ENCODE results near the gene CAV1. TPM values are rescaled to one million over a fixed set of nuclear protein-coding genes. Genes with fewer than 3 reads are reported as not detected.

Gene CAV1
- polyA plus RNA-seq, 1 donor from 2014 or later: not detected

GRCh38 chr7:116510795-116511194 is 14.0 kb upstream of the CAV1 start:
- Histone ChIP-seq H3K27ac (ENCODE audit: low read length) (no peak overlapping the region), H3K4me3 (ENCODE audit: low read length) (no peak overlapping the region), H2AFZ (ENCODE audit: low read depth, low read length) (no peak overlapping the region), H4K20me1 (ENCODE audit: insufficient read depth) (no peaks in the 10 kb centered on the region), H3F3A (ENCODE audit: insufficient read depth, low read length, poor library complexity, severe bottlenecking) (no peaks in the 10 kb centered on the region), H3K9me3 (ENCODE audit: low read length) (no peaks in the 10 kb centered on the region), H3K4me2 (ENCODE audit: low read length) (no peak overlapping the region), H3K27me3 (ENCODE audit: insufficient read depth, low read depth, low read length) (no peaks in the 10 kb centered on the region), H3K79me2 (replicated peaks; ENCODE audit: insufficient read depth, low read length) (no peaks in the 10 kb centered on the region), H3K9ac (ENCODE audit: low read length) (no peak overlapping the region), H3K36me3 (ENCODE audit: insufficient read depth, low read length) (no peaks in the 10 kb centered on the region), H3K9me2 (ENCODE audit: insufficient read depth, low read length) (no peaks in the 10 kb centered on the region)
- no peak for TF ChIP-seq CTCF (IDR thresholded peaks at IDR 0.05; ENCODE audit: poor library complexity, severe bottlenecking)
- TF ChIP-seq REST (IDR thresholded peaks at IDR 0.05; ENCODE audit: borderline replicate concordance): no peak
- no peak for TF ChIP-seq EP300 (conservative IDR thresholded peaks at IDR 0.05; ENCODE audit: poor library complexity, severe bottlenecking)

- no peaks in the 10 kb centered on the region for H3K9me3 ChIP-seq (ENCODE audit: low read length)
- no peak overlapping the region for H3K4me3 ChIP-seq (ENCODE audit: low read length)
- TF ChIP-seq POLR2AphosphoS5 (IDR thresholded peaks at IDR 0.05) (no peak), RAD21 (conservative IDR thresholded peaks at IDR 0.05) (no peak), TAF1 (IDR thresholded peaks at IDR 0.05; ENCODE audit: low read depth) (no peak)
- no peak overlapping the region for H3K4me2 ChIP-seq (ENCODE audit: low read length)
- no peak overlapping the region for H2AFZ ChIP-seq (ENCODE audit: low read depth, low read length)
- no peak overlapping the region for H3K9ac ChIP-seq (ENCODE audit: low read length)
- no peak overlapping the region for H3K27ac ChIP-seq (ENCODE audit: low read length)
- H4K20me1 ChIP-seq (ENCODE audit: insufficient read depth): no peaks in the 10 kb centered on the region
- no peaks in the 10 kb centered on the region for H3K27me3 ChIP-seq (ENCODE audit: insufficient read depth, low read depth, low read length)
- no peaks in the 10 kb centered on the region for H3F3A ChIP-seq (ENCODE audit: insufficient read depth, low read length, poor library complexity, severe bottlenecking)
- no peaks in the 10 kb centered on the region for H3K36me3 ChIP-seq (ENCODE audit: insufficient read depth, low read length)
- no peaks in the 10 kb centered on the region for H3K9me2 ChIP-seq (ENCODE audit: insufficient read depth, low read length)
- no peaks in the 10 kb centered on the region for H3K79me2 ChIP-seq (replicated peaks; ENCODE audit: insufficient read depth, low read length)
These were observed 13.0 kb upstream of the CAV1 start for GRCh38 chr7:116511552-116512519.

DNA sequence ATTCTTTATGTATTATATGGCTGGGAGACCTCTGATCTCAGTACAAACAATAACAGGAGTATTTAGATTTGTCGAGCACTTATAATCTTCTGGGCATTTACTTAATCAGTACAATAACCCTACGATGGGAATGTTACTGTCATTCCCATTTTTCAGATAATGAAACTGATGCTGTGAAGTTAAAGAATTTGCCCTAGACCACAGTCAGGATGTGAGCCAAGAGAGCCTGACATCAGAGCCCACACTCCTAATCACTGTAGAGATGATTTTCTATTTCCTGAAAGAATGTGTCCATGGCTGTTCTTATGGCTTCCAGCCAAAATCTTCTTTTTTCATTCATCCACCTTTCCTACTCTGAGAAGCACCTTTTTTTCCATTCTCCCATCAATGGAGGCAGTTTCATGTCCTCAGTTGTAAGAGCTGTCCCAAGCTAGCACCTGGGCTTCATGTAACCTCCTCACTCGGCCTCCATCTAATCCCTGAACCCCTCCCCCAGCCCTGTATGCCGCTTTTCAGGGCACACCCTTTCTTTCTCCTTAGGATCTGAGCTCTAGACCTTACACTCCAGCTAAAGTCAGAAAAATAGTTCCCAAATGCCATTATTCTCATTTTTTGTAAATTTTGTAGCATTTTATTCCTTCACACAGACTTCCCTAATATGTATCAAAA is 12.2 kb upstream of the CAV1 start:
- Histone ChIP-seq H3K9me3 (ENCODE audit: low read length) (no peaks in the 10 kb centered on the region), H3K4me2 (ENCODE audit: low read length) (no peak overlapping the region), H3K9me2 (ENCODE audit: insufficient read depth, low read length) (no peaks in the 10 kb centered on the region), H3K9ac (ENCODE audit: low read length) (no peak overlapping the region), H3F3A (ENCODE audit: insufficient read depth, low read length, poor library complexity, severe bottlenecking) (no peaks in the 10 kb centered on the region), H3K27ac (ENCODE audit: low read length) (no peak overlapping the region), H2AFZ (ENCODE audit: low read depth, low read length) (no peak overlapping the region), H3K36me3 (ENCODE audit: insufficient read depth, low read length) (no peaks in the 10 kb centered on the region), H3K79me2 (replicated peaks; ENCODE audit: insufficient read depth, low read length) (no peaks in the 10 kb centered on the region), H3K4me3 (ENCODE audit: low read length) (no peak overlapping the region), H4K20me1 (ENCODE audit: insufficient read depth) (no peaks in the 10 kb centered on the region), H3K27me3 (ENCODE audit: insufficient read depth, low read depth, low read length) (no peaks in the 10 kb centered on the region)
- TF ChIP-seq CTCF (IDR thresholded peaks at IDR 0.05; ENCODE audit: poor library complexity, severe bottlenecking) (no peak), TAF1 (IDR thresholded peaks at IDR 0.05; ENCODE audit: low read depth) (no peak), POLR2AphosphoS5 (IDR thresholded peaks at IDR 0.05) (no peak), SMC3 (conservative IDR thresholded peaks at IDR 0.05; ENCODE audit: poor library complexity) (no peak), REST (IDR thresholded peaks at IDR 0.05; ENCODE audit: borderline replicate concordance) (no peak), MXI1 (conservative IDR thresholded peaks at IDR 0.05; ENCODE audit: poor library complexity, severe bottlenecking) (no peak), RAD21 (conservative IDR thresholded peaks at IDR 0.05) (no peak), EP300 (conservative IDR thresholded peaks at IDR 0.05; ENCODE audit: poor library complexity, severe bottlenecking) (no peak)
